ENCODE data around the gene PDZD11.
"Not testable (repeated sequence)": the region's sequence is repeated elsewhere in the genome, so short reads cannot be mapped to it uniquely, and the experiment has no call there.

The PDZD11 gene

DNA sequence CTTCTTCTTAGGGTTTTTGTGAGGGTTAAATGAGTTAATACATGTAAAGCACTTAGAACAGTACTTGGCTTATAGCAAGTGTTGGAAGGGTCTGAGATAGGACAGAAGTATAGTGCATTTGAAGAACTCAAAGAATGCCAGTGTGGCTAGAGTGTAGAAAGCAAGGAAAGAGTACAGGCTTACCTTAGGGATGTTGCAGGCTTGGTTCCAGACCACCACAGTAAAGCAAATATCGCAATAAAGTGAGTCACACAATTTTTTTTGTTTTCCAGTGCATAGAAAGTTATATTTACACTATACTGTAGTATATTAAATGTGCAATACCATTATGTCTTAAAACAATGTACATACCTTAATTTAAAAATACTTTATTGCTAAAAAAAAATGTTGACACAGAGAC is 41.4 kb upstream of the PDZD11 start:
- Histone ChIP-seq H3K9me3 (ENCODE audit: severe bottlenecking) (no peaks in the 10 kb centered on the region), H3K4me1 (ENCODE audit: insufficient read depth, poor library complexity, severe bottlenecking) (no peaks in the 10 kb centered on the region), H3K36me3 (ENCODE audit: low read depth) (peaks cover 15% of the 10 kb centered on the region), H3K27me3 (ENCODE audit: insufficient read depth, poor library complexity, severe bottlenecking) (no peaks in the 10 kb centered on the region), H3K27ac (ENCODE audit: poor library complexity, severe bottlenecking) (no peak overlapping the region), H3K4me3 (ENCODE audit: severe bottlenecking) (no peak overlapping the region)
- ATAC-seq (ENCODE audit: low read depth) = no peak
- no peak for DNase-seq (ENCODE audit: low spot score)
- TF ChIP-seq, protein P1, sequence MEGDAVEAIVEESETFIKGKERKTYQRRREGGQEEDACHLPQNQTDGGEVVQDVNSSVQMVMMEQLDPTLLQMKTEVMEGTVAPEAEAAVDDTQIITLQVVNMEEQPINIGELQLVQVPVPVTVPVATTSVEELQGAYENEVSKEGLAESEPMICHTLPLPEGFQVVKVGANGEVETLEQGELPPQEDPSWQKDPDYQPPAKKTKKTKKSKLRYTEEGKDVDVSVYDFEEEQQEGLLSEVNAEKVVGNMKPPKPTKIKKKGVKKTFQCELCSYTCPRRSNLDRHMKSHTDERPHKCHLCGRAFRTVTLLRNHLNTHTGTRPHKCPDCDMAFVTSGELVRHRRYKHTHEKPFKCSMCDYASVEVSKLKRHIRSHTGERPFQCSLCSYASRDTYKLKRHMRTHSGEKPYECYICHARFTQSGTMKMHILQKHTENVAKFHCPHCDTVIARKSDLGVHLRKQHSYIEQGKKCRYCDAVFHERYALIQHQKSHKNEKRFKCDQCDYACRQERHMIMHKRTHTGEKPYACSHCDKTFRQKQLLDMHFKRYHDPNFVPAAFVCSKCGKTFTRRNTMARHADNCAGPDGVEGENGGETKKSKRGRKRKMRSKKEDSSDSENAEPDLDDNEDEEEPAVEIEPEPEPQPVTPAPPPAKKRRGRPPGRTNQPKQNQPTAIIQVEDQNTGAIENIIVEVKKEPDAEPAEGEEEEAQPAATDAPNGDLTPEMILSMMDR (IDR thresholded peaks at IDR 0.05; ENCODE audit: poor library complexity, severe bottlenecking) = no peak

DNA sequence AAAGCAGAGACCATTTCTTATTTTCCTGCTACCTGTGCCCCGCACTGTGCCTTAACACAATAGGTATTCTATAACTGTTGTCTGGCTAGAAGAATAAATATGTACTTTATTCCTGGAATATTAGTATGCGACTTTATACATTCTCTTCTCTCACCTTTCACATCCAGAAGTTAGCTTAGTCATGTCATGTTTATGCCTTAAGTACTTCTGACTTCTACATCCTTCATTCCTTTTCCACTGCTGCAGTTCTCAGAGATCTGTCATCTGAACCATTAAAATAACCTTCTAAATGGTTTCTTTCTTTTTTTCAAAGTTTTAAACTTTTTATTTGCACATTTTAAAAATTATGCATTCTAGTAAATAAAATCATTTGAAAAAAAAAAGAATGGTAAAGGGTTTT is 34.6 kb upstream of the PDZD11 start:
- Histone ChIP-seq H3K9me3 (ENCODE audit: severe bottlenecking) (no peaks in the 10 kb centered on the region), H3K4me1 (ENCODE audit: insufficient read depth, poor library complexity, severe bottlenecking) (no peaks in the 10 kb centered on the region), H3K27me3 (ENCODE audit: insufficient read depth, poor library complexity, severe bottlenecking) (no peaks in the 10 kb centered on the region), H3K4me3 (ENCODE audit: severe bottlenecking) (no peak overlapping the region), H3K27ac (ENCODE audit: poor library complexity, severe bottlenecking) (no peak overlapping the region), H3K36me3 (ENCODE audit: low read depth) (peaks cover 3% of the 10 kb centered on the region; the same call in 1 of the 2 replicates)
- TF ChIP-seq, protein P1 (IDR thresholded peaks at IDR 0.05; ENCODE audit: poor library complexity, severe bottlenecking) = no peak
- no peak for DNase-seq (ENCODE audit: low spot score)
- ATAC-seq (ENCODE audit: low read depth) = no peak

DNA sequence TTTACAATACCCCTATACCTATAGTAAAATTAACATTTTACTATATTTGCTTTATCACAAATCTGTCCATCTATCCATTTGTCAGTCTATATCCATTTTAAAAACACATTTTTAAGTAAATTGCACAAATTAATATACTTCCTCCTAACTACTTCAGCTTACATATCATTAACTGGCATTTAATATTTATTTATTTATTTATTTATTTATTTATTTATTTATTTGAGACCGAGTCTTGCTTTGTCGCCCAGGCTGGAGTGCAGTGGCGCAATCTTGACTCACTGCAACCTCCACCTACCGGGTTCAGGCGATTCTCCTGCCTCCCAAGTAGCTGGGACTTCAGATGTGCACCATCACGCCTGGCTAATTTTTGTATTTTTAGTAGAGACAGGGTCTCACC is 33.9 kb upstream of the PDZD11 start:
- not testable (repeated sequence) for H3K27me3 ChIP-seq (ENCODE audit: insufficient read depth, poor library complexity, severe bottlenecking); H3K4me1 ChIP-seq (ENCODE audit: insufficient read depth, poor library complexity, severe bottlenecking); DNase-seq (ENCODE audit: low spot score); H3K9me3 ChIP-seq (ENCODE audit: severe bottlenecking); ATAC-seq (ENCODE audit: low read depth); H3K36me3 ChIP-seq (ENCODE audit: low read depth); H3K27ac ChIP-seq (ENCODE audit: poor library complexity, severe bottlenecking); H3K4me3 ChIP-seq (ENCODE audit: severe bottlenecking)

DNA sequence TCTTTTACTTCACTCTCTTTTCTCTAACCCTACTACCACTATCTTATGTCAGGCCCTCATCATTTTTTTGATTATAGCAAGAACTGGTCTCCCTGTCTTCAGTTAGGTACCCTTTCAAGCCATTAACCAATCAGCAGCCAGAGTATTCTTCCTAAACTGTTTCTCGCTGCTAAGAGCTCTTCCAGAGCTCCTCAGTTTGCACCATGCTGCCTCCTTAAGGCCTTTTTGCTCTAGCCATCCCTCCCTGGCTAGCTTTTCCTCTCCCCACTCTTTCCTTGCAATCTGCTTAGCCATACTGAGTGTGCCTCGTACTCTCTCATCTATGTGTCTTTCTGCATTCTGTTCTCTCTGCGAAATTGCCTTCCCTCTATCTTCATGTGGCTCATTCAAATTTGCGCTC is 33.1 kb upstream of the PDZD11 start:
- no peak overlapping the region for H3K4me3 ChIP-seq (ENCODE audit: severe bottlenecking)
- no peaks in the 10 kb centered on the region for H3K4me1 ChIP-seq (ENCODE audit: insufficient read depth, poor library complexity, severe bottlenecking)
- H3K9me3 ChIP-seq (ENCODE audit: severe bottlenecking) = no peaks in the 10 kb centered on the region
- H3K27me3 ChIP-seq (ENCODE audit: insufficient read depth, poor library complexity, severe bottlenecking) = no peaks in the 10 kb centered on the region
- H3K36me3 ChIP-seq (ENCODE audit: low read depth) = no peaks in the 10 kb centered on the region
- TF ChIP-seq, protein P1 (IDR thresholded peaks at IDR 0.05; ENCODE audit: poor library complexity, severe bottlenecking) = no peak
- DNase-seq (ENCODE audit: low spot score) (no peak), ATAC-seq (ENCODE audit: low read depth) (no peak)
- no peak overlapping the region for H3K27ac ChIP-seq (ENCODE audit: poor library complexity, severe bottlenecking)

DNA sequence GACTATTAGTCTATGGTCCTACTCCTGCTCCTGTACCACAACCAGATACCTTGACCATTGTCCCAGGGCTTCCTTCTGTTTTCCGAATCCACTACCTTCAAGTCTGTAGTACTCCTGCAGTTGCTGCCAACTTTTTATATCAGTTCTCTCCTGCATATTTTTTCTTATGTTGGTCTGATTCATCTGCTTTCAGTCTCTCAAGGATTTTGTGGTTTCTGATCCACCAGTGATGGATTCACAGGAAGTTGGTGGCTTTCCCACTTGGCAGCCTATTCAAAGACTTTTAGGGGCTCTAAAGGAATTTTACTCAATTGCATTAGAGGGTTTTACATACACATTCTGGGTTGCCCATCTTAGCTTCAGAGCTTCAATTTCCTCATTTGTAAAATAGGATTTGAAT is 23.8 kb upstream of the PDZD11 start:
- no peaks in the 10 kb centered on the region for H3K27me3 ChIP-seq (ENCODE audit: insufficient read depth, poor library complexity, severe bottlenecking)
- TF ChIP-seq, protein P1 (IDR thresholded peaks at IDR 0.05; ENCODE audit: poor library complexity, severe bottlenecking) = no peak
- H3K4me3 ChIP-seq (ENCODE audit: severe bottlenecking) = no peak overlapping the region
- DNase-seq (ENCODE audit: low spot score) (no peak), ATAC-seq (ENCODE audit: low read depth) (no peak)
- H3K27ac ChIP-seq (ENCODE audit: poor library complexity, severe bottlenecking) = no peak overlapping the region
- H3K4me1 ChIP-seq (ENCODE audit: insufficient read depth, poor library complexity, severe bottlenecking) = no peaks in the 10 kb centered on the region
- H3K36me3 ChIP-seq (ENCODE audit: low read depth) = peaks cover 14% of the 10 kb centered on the region
- no peaks in the 10 kb centered on the region for H3K9me3 ChIP-seq (ENCODE audit: severe bottlenecking)

All from RWPE2 (cell line).